ENCODE data around the gene RPLP2. TPM values are rescaled to one million over a fixed set of nuclear protein-coding genes. Genes with fewer than 3 reads are reported as not detected.

The RPLP2 gene
- total and polyA plus RNA-seq, 2 of the 4 experiments (the other 2 are of a cell fraction): 59.9 to 1,897 TPM

GRCh38 chr11:772429-773390 lies 37.1 kb upstream of the RPLP2 start:
- Histone ChIP-seq H4K5ac (ENCODE audit: low read depth, low read length) (no peak overlapping the region), H3K9me3 (ENCODE audit: control insufficient read depth, insufficient read depth, low read length) (no peaks in the 10 kb centered on the region), H3K36me3 (ENCODE audit: control insufficient read depth, insufficient read depth, low read length) (peaks cover 39% of the 10 kb centered on the region), H3K4me1 (ENCODE audit: control insufficient read depth, insufficient read depth, low read length) (peaks cover 9% of the 10 kb centered on the region), H3K23ac (ENCODE audit: low read depth, low read length) (no peak overlapping the region), H3K9me1 (ENCODE audit: insufficient read depth, low read length) (peaks cover 8% of the 10 kb centered on the region; the same call in 1 of the 2 replicates), H2AFZ (replicated peaks; ENCODE audit: low read length, poor library complexity) (no peak overlapping the region), H3K4ac (ENCODE audit: low read depth, low read length) (no peak overlapping the region), H3K14ac (replicated peaks; ENCODE audit: low read depth, low read length) (no peak overlapping the region), H2AK5ac (ENCODE audit: low read depth, low read length) (no peak overlapping the region), H3K79me1 (ENCODE audit: low read depth in 1 of 2, low read length in 2 of 2) (peaks cover 5 to 56% of the 10 kb centered on the region in 2 experiments), H3K9ac (ENCODE audit: low read depth, low read length) (no peak overlapping the region), H3K4me3 (ENCODE audit: insufficient read depth, low read depth, low read length) (no peak overlapping the region), H3K4me2 (ENCODE audit: low read depth, low read length) (no peak overlapping the region), H2BK5ac (ENCODE audit: low read depth, low read length, poor library complexity, severe bottlenecking) (no peak overlapping the region), H3K18ac (ENCODE audit: low read depth, low read length) (no peak overlapping the region), H2BK15ac (ENCODE audit: low read depth, low read length) (no peak overlapping the region), H3K27ac (ENCODE audit: insufficient read depth, low read length) (no peak overlapping the region), H3K56ac (ENCODE audit: extremely low read depth, insufficient read depth, low read length) (no peak overlapping the region), H3K27me3 (ENCODE audit: control insufficient read depth, insufficient read depth, low read length) (no peaks in the 10 kb centered on the region), H2AK9ac (replicated peaks; ENCODE audit: low read depth, low read length, poor library complexity) (no peak overlapping the region), H2BK20ac (ENCODE audit: low read depth, low read length) (no peak overlapping the region), H2BK120ac (ENCODE audit: low read depth, low read length) (no peak overlapping the region), H4K20me1 (ENCODE audit: insufficient read depth, low read length) (peaks cover 67% of the 10 kb centered on the region), H4K91ac (ENCODE audit: insufficient read depth, low read depth, low read length) (no peak overlapping the region), H4K8ac (ENCODE audit: low read depth in 2 of 2, low read length in 2 of 2) (no peak overlapping the region)
- ChIA-PET CTCF (no interaction called here), POLR2A (ENCODE audit: unreplicated experiment) (no interaction called here)
- dilution Hi-C loops (cut with HindIII; ENCODE audit: low sequenced_read_pairs, unreplicated experiment): no loop called here
- no peak for DNase-seq
- 90% methylated on average over 21 of the region's 34 CpGs; no CpG with 5 or more reads in 1 of the 2 experiments for WGBS, 2 experiments (ENCODE audit: extremely low coverage in 2 of 2, insufficient read length in 1 of 2)
- ATAC-seq (ENCODE audit: low read depth): no peak
- no peak for TF ChIP-seq SMC3 (IDR thresholded peaks at IDR 0.05; ENCODE audit: low read depth, low read length)
- TF ChIP-seq MAFK (IDR thresholded peaks at IDR 0.05; ENCODE audit: low read depth, low read length): no peak
- TF ChIP-seq USF2 (IDR thresholded peaks at IDR 0.05; ENCODE audit: low read depth, low read length): no peak
- TF ChIP-seq RCOR1 (IDR thresholded peaks at IDR 0.05; ENCODE audit: insufficient replicate concordance, low read length): no peak
- no peak for TF ChIP-seq MAZ (IDR thresholded peaks at IDR 0.05; ENCODE audit: borderline replicate concordance, low read depth, low read length)
- TF ChIP-seq RAD21 (IDR thresholded peaks at IDR 0.05; ENCODE audit: low read length): no peak
- TF ChIP-seq CEBPB (IDR thresholded peaks at IDR 0.05; ENCODE audit: low read depth, low read length): no peak
- TF ChIP-seq MXI1 (IDR thresholded peaks at IDR 0.05; ENCODE audit: borderline replicate concordance, low read depth, low read length): no peak
- no peak for TF ChIP-seq RFX5 (IDR thresholded peaks at IDR 0.05; ENCODE audit: low read depth, low read length)
- no peak for TF ChIP-seq NFE2L2 (IDR thresholded peaks at IDR 0.05; ENCODE audit: low read depth, low read length)
- no peak for TF ChIP-seq ELK1 (IDR thresholded peaks at IDR 0.05; ENCODE audit: borderline replicate concordance, low read depth, low read length)
- TF ChIP-seq FOS (IDR thresholded peaks at IDR 0.05; ENCODE audit: low read depth, low read length): no peak
- TF ChIP-seq BHLHE40 (IDR thresholded peaks at IDR 0.05; ENCODE audit: low read depth, low read length): no peak
- TF ChIP-seq POLR2A (IDR thresholded peaks at IDR 0.05; ENCODE audit: low read depth, low read length): no peak
- no peak for TF ChIP-seq CHD1 (IDR thresholded peaks at IDR 0.05; ENCODE audit: low read depth, low read length)
- intact Hi-C loops (cut with micrococcal nuclease): no loop called here
- in situ Hi-C loops (cut with MboI; ENCODE audit: low sequenced_read_pairs): no loop called here
- BruUV-seq (replicated peaks): no TSS peak
